ENCODE results near the gene FAM222A. TPM values are rescaled to one million over a fixed set of nuclear protein-coding genes. Genes with fewer than 3 reads are reported as not detected.

FAM222A gene
- polyA plus RNA-seq, 2 of the 4 experiments (the other 2 are of a cell fraction), result 0.98 to 3.2 TPM

DNA sequence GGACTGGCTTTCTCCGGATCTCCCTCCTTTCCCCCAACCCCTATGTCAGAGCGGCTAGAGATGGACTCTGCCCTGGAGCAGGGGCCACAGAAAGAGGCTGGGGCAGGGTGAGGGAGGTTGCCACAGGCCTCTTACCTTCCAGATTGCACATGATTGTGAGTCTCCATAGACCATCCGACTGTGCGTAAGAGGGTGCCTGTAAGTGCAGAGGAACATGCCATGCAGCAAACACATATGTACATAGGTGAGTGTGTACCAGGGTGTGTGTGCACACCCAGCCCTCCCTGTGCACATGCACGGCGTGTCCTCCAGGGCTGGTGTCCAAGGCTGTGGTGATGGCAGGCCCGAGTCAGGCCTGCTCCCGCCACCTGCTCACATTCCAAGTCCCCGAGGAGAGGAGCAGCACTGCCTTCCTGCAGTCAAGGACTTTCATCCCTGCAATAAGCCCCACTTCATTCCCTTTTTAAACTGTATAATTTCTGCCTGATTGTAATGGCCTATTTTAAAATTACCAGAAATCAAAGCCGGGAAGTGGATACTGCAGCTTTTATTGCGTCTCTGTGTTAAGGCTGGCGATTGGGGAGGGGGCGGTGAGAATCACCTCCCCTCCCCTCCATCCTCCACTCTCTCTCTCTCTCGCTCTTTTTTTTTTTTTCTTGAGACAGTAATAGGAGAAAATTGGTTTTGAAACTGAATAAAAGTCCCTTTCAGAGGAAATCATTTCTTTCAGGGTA lies 28.5 kb downstream of the FAM222A start:
- FAIRE-seq (no peak), DNase-seq (ENCODE audit: low read depth in 1 of 2, low spot score in 1 of 2) (no peak), ATAC-seq (peak in 1 of 2 experiments; percentile 14; a peak in 2 of 6 replicates)
- WGBS (ENCODE audit: missing lambda C conversion rate), result 87% methylated on average over 14 of the region's 14 CpGs
- TF ChIP-seq HEYL (CRISPR knock-in tag; IDR thresholded peaks at IDR 0.05), result no peak
- TF ChIP-seq SREBF2 (IDR thresholded peaks at IDR 0.05), result no peak
- TF ChIP-seq, protein P1, sequence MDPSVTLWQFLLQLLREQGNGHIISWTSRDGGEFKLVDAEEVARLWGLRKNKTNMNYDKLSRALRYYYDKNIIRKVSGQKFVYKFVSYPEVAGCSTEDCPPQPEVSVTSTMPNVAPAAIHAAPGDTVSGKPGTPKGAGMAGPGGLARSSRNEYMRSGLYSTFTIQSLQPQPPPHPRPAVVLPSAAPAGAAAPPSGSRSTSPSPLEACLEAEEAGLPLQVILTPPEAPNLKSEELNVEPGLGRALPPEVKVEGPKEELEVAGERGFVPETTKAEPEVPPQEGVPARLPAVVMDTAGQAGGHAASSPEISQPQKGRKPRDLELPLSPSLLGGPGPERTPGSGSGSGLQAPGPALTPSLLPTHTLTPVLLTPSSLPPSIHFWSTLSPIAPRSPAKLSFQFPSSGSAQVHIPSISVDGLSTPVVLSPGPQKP (IDR thresholded peaks at IDR 0.05; ENCODE audit: low read depth, low read length), result no peak
- TF ChIP-seq EP300 (IDR thresholded peaks at IDR 0.05), result no peak
- TF ChIP-seq, protein P2, sequence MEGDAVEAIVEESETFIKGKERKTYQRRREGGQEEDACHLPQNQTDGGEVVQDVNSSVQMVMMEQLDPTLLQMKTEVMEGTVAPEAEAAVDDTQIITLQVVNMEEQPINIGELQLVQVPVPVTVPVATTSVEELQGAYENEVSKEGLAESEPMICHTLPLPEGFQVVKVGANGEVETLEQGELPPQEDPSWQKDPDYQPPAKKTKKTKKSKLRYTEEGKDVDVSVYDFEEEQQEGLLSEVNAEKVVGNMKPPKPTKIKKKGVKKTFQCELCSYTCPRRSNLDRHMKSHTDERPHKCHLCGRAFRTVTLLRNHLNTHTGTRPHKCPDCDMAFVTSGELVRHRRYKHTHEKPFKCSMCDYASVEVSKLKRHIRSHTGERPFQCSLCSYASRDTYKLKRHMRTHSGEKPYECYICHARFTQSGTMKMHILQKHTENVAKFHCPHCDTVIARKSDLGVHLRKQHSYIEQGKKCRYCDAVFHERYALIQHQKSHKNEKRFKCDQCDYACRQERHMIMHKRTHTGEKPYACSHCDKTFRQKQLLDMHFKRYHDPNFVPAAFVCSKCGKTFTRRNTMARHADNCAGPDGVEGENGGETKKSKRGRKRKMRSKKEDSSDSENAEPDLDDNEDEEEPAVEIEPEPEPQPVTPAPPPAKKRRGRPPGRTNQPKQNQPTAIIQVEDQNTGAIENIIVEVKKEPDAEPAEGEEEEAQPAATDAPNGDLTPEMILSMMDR (IDR thresholded peaks at IDR 0.05), result no peak
- no peak for TF ChIP-seq FOXS1 (CRISPR knock-in tag; IDR thresholded peaks at IDR 0.05)
- TF ChIP-seq TP53 (CRISPR knock-in tag; IDR thresholded peaks at IDR 0.05), result no peak
- no peak for TF ChIP-seq CBX8 (IDR thresholded peaks at IDR 0.05)
- no peak for TF ChIP-seq CHD4 (IDR thresholded peaks at IDR 0.05; ENCODE audit: borderline replicate concordance)
- no peaks in the 10 kb centered on the region for H3K9me3 ChIP-seq
- peaks cover 8% of the 10 kb centered on the region; the same call in 1 of the 3 replicates for H3K4me1 ChIP-seq
- no peak overlapping the region for H3K4me2 ChIP-seq
- POLR2A ChIA-PET, result no interaction called here
- no peak overlapping the region for H3K4me3 ChIP-seq
- CTCF ChIA-PET, result interaction anchor here (0.6 to 1.1 kb wide), 2 partner anchors 25 to 33 kb away, joined by 3 read pairs; no protein-coding TSS in a partner anchor
- H3K27ac ChIP-seq, result no peak overlapping the region

DNA sequence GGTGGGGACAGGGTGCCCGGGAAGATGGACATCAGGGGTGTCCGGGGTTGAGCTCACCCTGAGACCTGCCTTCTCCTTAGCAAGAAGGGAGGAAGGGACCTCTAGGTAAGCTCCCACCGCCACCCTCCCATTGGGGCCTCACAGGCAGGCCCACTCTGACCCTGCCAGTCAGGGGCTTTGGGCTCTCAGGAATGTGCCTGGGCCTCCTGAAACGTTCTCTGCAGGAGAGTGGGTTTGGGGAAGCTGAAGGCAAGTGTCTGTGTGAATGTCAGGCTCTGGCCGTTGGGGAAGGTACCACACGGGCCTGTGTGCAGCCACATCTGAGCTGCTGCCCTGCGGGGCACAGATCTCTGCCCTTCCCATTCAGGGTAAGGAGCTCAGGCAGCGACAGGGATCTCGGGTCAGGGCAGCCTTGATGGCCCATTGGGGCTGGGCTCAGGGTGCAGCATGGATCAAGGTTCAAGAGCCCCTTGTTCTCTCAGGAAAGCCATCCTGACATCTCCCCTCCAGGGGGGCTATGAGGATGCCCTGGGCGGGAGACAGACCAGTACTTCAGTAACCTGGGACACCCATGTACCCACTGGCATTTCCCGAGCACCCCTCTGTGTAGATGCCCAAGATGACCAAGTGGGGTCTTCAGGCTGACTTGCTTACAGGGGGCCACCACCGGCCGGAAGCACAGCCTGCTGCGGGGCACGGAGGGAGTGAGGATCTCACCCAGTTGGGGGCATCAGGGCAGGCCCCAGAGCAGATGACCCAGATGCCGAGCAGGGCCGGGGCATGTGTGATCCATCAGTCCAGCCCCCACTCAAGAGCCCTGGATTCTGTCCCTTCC lies 29.7 kb downstream of the FAM222A start:
- Histone ChIP-seq H3K27ac (no peak overlapping the region), H3K9me3 (no peaks in the 10 kb centered on the region), H3K4me3 (no peak overlapping the region), H3K4me1 (no peaks in the 10 kb centered on the region), H3K4me2 (no peak overlapping the region)
- ChIA-PET POLR2A (no interaction called here), CTCF (interaction anchor here (1.1 kb wide), 2 partner anchors 14 to 32 kb away, joined by 3 read pairs; no protein-coding TSS in a partner anchor)
- DNase-seq (ENCODE audit: low read depth in 1 of 2, low spot score in 1 of 2) (no peak), ATAC-seq (no peak), FAIRE-seq (no peak)
- TF ChIP-seq ESRRA (IDR thresholded peaks at IDR 0.05; ENCODE audit: borderline replicate concordance, low read length) (no peak), TP53 (CRISPR knock-in tag; IDR thresholded peaks at IDR 0.05) (no peak), JUN (IDR thresholded peaks at IDR 0.05) (no peak), CBX2 (IDR thresholded peaks at IDR 0.05; ENCODE audit: borderline replicate concordance, low read depth) (no peak), MAFK (IDR thresholded peaks at IDR 0.05; ENCODE audit: partially characterized antibody) (no peak), HEYL (CRISPR knock-in tag; IDR thresholded peaks at IDR 0.05) (no peak), HOXB13 (CRISPR knock-in tag; IDR thresholded peaks at IDR 0.05; ENCODE audit: low read depth) (no peak), MYC (IDR thresholded peaks at IDR 0.05; ENCODE audit: borderline replicate concordance, low read length) (no peak)
- TF ChIP-seq, protein P2 (IDR thresholded peaks at IDR 0.05), result no peak
- TF ChIP-seq, protein P3, sequence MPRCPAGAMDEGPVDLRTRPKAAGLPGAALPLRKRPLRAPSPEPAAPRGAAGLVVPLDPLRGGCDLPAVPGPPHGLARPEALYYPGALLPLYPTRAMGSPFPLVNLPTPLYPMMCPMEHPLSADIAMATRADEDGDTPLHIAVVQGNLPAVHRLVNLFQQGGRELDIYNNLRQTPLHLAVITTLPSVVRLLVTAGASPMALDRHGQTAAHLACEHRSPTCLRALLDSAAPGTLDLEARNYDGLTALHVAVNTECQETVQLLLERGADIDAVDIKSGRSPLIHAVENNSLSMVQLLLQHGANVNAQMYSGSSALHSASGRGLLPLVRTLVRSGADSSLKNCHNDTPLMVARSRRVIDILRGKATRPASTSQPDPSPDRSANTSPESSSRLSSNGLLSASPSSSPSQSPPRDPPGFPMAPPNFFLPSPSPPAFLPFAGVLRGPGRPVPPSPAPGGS (IDR thresholded peaks at IDR 0.05), result no peak
- TF ChIP-seq, protein P1 (IDR thresholded peaks at IDR 0.05; ENCODE audit: low read depth, low read length), result no peak
- 69% methylated on average over 10 of the region's 17 CpGs for WGBS (ENCODE audit: missing lambda C conversion rate)

Measured in A549 (cell line).